ENCODE data around the gene TMTC2.

The TMTC2 gene

GRCh38 chr12:83123039-83123438 lies 436.3 kb downstream of the TMTC2 start:
- no peak for TF ChIP-seq CTCF (IDR thresholded peaks at IDR 0.05; ENCODE audit: extremely low read depth, missing control alignments)
- DNase-seq (ENCODE audit: low spot score): no peak

GRCh38 chr12:83128540-83128939 lies 441.8 kb downstream of the TMTC2 start:
- DNase-seq (ENCODE audit: low spot score): no peak
- no peak for TF ChIP-seq CTCF (IDR thresholded peaks at IDR 0.05; ENCODE audit: extremely low read depth, missing control alignments)

GRCh38 chr12:83130178-83130577 lies 443.5 kb downstream of the TMTC2 start:
- TF ChIP-seq CTCF (IDR thresholded peaks at IDR 0.05; ENCODE audit: extremely low read depth, missing control alignments): no peak
- no peak for DNase-seq (ENCODE audit: low spot score)

GRCh38 chr12:83132360-83132759 lies 445.7 kb downstream of the TMTC2 start:
- TF ChIP-seq CTCF (IDR thresholded peaks at IDR 0.05; ENCODE audit: extremely low read depth, missing control alignments): no peak

GRCh38 chr12:83136411-83136810 lies 449.7 kb downstream of the TMTC2 start:
- no peak for DNase-seq (ENCODE audit: low spot score)
- TF ChIP-seq CTCF (IDR thresholded peaks at IDR 0.05; ENCODE audit: extremely low read depth, missing control alignments): no peak

More at GRCh38 chr12:83132360-83132759, 445.7 kb downstream of the TMTC2 start:
- DNase-seq (ENCODE audit: low spot score): no peak

- no peak for TF ChIP-seq CTCF (IDR thresholded peaks at IDR 0.05; ENCODE audit: extremely low read depth, missing control alignments)
These were observed 453.4 kb downstream of the TMTC2 start for GRCh38 chr12:83140135-83140534.

GRCh38 chr12:83141460-83141994 lies 454.8 kb downstream of the TMTC2 start:
- TF ChIP-seq CTCF (IDR thresholded peaks at IDR 0.05; ENCODE audit: extremely low read depth, missing control alignments): no peak
- DNase-seq (ENCODE audit: low spot score): no peak

More at GRCh38 chr12:83140135-83140534, 453.4 kb downstream of the TMTC2 start:
- no peak for DNase-seq (ENCODE audit: low spot score)
